HUES48 (cell line): ENCODE measurements around the gene SYNGR4.

Source experiments
- H3K27ac ChIP-seq: one replicate; pipeline ENCODE4 v1.7.0; 2013; ENCODE audit warnings: low read depth, low read length, inconsistent platforms
- H3K27me3 ChIP-seq: 2 replicates; pipeline ENCODE4 v1.6.1; 2013; ENCODE audit warnings: mild to moderate bottlenecking, low read length; ENCODE audit not compliant: control insufficient read depth, insufficient read depth
- H3K36me3 ChIP-seq: 2 replicates; pipeline ENCODE4 v1.6.1; 2013; ENCODE audit warnings: low read length; ENCODE audit not compliant: control insufficient read depth, insufficient read depth
- H3K4me1 ChIP-seq: 2 replicates; pipeline ENCODE4 v1.6.1; 2013; ENCODE audit warnings: mild to moderate bottlenecking, low read length; ENCODE audit not compliant: control insufficient read depth, insufficient read depth
- H3K4me3 ChIP-seq: 2 replicates; pipeline ENCODE4 v1.5.1; 2013; ENCODE audit warnings: mild to moderate bottlenecking, low read depth, low read length
- H3K9ac ChIP-seq: 2 replicates; pipeline ENCODE4 v1.6.1; 2013; ENCODE audit warnings: mild to moderate bottlenecking, low read depth, low read length, moderate library complexity
- H3K9me3 ChIP-seq: 2 replicates; pipeline ENCODE4 v1.6.1; 2013; ENCODE audit warnings: low read length; ENCODE audit not compliant: control insufficient read depth, insufficient read depth

The SYNGR4 gene

DNA sequence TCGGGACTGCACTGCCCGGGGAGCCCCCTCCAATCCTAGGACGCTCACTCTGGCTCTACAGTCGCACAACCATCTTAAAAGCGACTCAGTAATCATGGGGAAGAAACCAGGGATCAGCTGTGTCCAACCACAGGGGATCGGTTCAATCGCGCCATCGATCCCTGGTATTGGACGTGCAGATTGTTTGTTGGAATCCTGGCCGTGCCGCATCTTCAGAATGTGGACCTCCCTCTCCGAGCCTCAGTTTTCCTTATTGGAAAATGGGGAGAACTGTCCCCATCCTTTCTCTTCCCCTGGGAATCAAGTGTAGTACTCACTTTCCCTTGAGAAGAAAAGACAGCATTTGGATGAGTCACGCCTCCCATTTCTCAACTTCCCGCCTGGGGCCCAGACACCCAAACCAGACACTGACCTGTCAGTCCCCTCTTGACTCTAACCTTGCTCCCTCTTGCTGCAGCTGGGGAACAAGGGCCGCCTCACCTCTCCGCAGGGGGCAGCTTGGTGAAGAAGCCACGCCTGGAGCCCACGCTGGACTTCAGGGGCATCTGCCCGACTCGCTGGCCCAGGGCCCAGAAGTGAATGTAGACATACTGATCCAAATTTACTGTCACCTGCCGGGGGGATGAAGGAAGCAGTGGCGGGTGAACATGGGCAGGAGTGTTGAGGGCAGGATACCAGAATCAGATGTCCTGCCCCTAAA is 21.2 kb upstream of the SYNGR4 start:
- Histone ChIP-seq H3K9me3 (no peaks in the 10 kb centered on the region), H3K36me3 (no peaks in the 10 kb centered on the region), H3K27me3 (no peaks in the 10 kb centered on the region), H3K27ac (no peak overlapping the region), H3K4me3 (no peak overlapping the region), H3K9ac (no peak overlapping the region), H3K4me1 (no peaks in the 10 kb centered on the region)

GRCh38 chr19:48344892-48345291 is 19.3 kb upstream of the SYNGR4 start:
- no peak overlapping the region for H3K4me3 ChIP-seq
- no peaks in the 10 kb centered on the region for H3K27me3 ChIP-seq
- no peaks in the 10 kb centered on the region for H3K36me3 ChIP-seq
- H3K9me3 ChIP-seq: no peaks in the 10 kb centered on the region
- H3K27ac ChIP-seq: no peak overlapping the region
- no peaks in the 10 kb centered on the region for H3K4me1 ChIP-seq
- H3K9ac ChIP-seq: no peak overlapping the region

DNA sequence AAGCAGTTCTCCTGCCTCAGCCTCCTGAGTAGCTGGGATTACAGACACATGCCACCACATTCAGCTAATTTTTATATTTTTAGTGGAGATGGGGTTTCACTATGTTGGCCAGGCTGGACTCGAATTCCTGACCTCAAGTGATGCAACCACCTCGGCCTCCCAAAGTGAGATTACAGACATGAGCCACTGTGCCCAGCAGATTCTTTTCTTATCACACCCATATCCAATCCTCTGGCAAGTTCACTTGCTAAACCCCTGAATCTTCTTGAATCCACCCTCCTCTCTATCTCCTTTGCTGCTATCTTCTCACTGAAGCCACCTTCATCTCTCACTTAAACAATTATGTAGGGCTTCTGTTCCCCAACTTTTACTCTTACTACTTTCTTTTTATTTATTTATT is 18.0 kb upstream of the SYNGR4 start:
- Histone ChIP-seq H3K27me3 (no peaks in the 10 kb centered on the region), H3K27ac (no peak overlapping the region), H3K9ac (no peak overlapping the region), H3K9me3 (no peaks in the 10 kb centered on the region), H3K4me3 (no peak overlapping the region), H3K36me3 (no peaks in the 10 kb centered on the region), H3K4me1 (no peaks in the 10 kb centered on the region)

DNA sequence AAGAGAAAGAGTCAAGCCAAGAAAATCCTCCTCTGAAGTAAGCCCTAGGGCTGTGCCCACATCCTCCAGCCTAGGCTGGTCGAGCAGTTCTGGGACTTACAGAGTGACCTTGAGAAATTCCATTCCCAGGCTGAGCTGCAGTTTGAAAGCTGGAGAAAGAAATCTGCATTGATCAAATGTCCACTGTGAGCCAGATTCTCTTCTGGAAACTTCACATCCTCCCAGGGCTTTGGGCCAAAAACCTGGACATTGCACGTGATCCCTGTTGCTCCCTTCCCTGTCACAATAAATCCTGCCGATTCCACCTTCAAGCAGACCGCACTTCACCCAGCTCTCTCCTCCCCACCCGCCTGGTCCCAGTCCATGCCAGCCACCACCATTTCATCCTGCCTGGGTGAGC is 16.1 kb upstream of the SYNGR4 start:
- H3K4me3 ChIP-seq: no peak overlapping the region
- no peaks in the 10 kb centered on the region for H3K27me3 ChIP-seq
- no peaks in the 10 kb centered on the region for H3K4me1 ChIP-seq
- H3K9ac ChIP-seq: no peak overlapping the region
- no peaks in the 10 kb centered on the region for H3K36me3 ChIP-seq
- H3K9me3 ChIP-seq: no peaks in the 10 kb centered on the region
- H3K27ac ChIP-seq: no peak overlapping the region

- no peaks in the 10 kb centered on the region for H3K27me3 ChIP-seq
Observed at GRCh38 chr19:48348737-48349136, 15.4 kb upstream of the SYNGR4 start.

DNA sequence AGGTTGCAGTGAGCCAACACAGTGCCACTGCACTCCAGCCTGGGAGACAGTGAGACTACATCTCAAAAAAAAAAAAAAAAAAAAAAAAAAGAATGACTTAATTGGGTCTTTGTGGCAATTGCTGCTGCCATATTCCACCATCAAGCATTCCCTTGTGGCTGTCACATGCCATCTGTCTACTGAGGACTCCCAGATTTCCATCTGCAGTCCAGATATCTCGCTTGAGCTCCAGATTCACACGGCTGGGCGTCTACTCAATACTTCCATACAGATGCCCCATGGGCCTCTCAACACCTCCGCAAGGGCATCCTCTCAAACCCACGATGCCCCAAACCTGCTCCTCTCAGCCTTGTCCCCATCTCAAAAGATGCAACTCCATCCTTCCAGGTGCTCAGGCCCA is 13.3 kb upstream of the SYNGR4 start:
- Histone ChIP-seq H3K9me3 (no peaks in the 10 kb centered on the region), H3K4me1 (0 out of 2 replicates have a peak, but pooled peaks cover 3% of the 10 kb centered on the region), H3K4me3 (no peak overlapping the region), H3K27me3 (no peaks in the 10 kb centered on the region), H3K9ac (no peak overlapping the region), H3K36me3 (no peaks in the 10 kb centered on the region), H3K27ac (no peak overlapping the region)

More at GRCh38 chr19:48348737-48349136, 15.4 kb upstream of the SYNGR4 start:
- no peak overlapping the region for H3K9ac ChIP-seq
- H3K27ac ChIP-seq: no peak overlapping the region
- no peak overlapping the region for H3K4me3 ChIP-seq
- no peaks in the 10 kb centered on the region for H3K36me3 ChIP-seq
- no peaks in the 10 kb centered on the region for H3K9me3 ChIP-seq
- H3K4me1 ChIP-seq: no peaks in the 10 kb centered on the region

- Histone ChIP-seq H3K27ac (no peak overlapping the region), H3K27me3 (no peaks in the 10 kb centered on the region), H3K4me1 (0 out of 2 replicates have a peak, but pooled peaks cover 3% of the 10 kb centered on the region), H3K36me3 (no peaks in the 10 kb centered on the region), H3K9ac (no peak overlapping the region), H3K4me3 (no peak overlapping the region), H3K9me3 (no peaks in the 10 kb centered on the region)
Observed at GRCh38 chr19:48351341-48351752, 12.8 kb upstream of the SYNGR4 start.

GRCh38 chr19:48353677-48354076 is 10.5 kb upstream of the SYNGR4 start:
- no peaks in the 10 kb centered on the region for H3K9me3 ChIP-seq
- no peak overlapping the region for H3K9ac ChIP-seq
- H3K4me3 ChIP-seq: no peak overlapping the region
- H3K27ac ChIP-seq: no peak overlapping the region
- H3K4me1 ChIP-seq: 0 out of 2 replicates have a peak, but pooled peaks cover 3% of the 10 kb centered on the region
- H3K27me3 ChIP-seq: no peaks in the 10 kb centered on the region
- H3K36me3 ChIP-seq: no peaks in the 10 kb centered on the region

GRCh38 chr19:48354332-48354992 is 9.7 kb upstream of the SYNGR4 start:
- Histone ChIP-seq H3K4me3 (no peak overlapping the region), H3K9ac (no peak overlapping the region), H3K4me1 (0 out of 2 replicates have a peak, but pooled peaks cover 3% of the 10 kb centered on the region), H3K36me3 (no peaks in the 10 kb centered on the region), H3K27ac (no peak overlapping the region), H3K9me3 (no peaks in the 10 kb centered on the region), H3K27me3 (no peaks in the 10 kb centered on the region)

- Histone ChIP-seq H3K9ac (no peak overlapping the region), H3K36me3 (no peaks in the 10 kb centered on the region), H3K4me3 (no peak overlapping the region), H3K9me3 (no peaks in the 10 kb centered on the region), H3K27ac (peak overlapping the region; percentile 12), H3K27me3 (no peaks in the 10 kb centered on the region), H3K4me1 (0 out of 2 replicates have a peak, but pooled peaks cover 3% of the 10 kb centered on the region)
Observed at GRCh38 chr19:48355365-48355954, 8.7 kb upstream of the SYNGR4 start.

GRCh38 chr19:48359123-48359522 is 5.0 kb upstream of the SYNGR4 start:
- no peak overlapping the region for H3K9ac ChIP-seq
- peaks cover 7% of the 10 kb centered on the region; the same call in 1 of the 2 replicates for H3K4me1 ChIP-seq
- H3K36me3 ChIP-seq: peaks cover 3% of the 10 kb centered on the region; the same call in 1 of the 2 replicates
- no peak overlapping the region for H3K4me3 ChIP-seq
- no peaks in the 10 kb centered on the region for H3K9me3 ChIP-seq
- H3K27me3 ChIP-seq: no peaks in the 10 kb centered on the region
- no peak overlapping the region for H3K27ac ChIP-seq
